NB4 (cell line): ENCODE results near the gene UGT1A5.
"Not testable (repeated sequence)": the region's sequence is repeated elsewhere in the genome, so short reads cannot be mapped to it uniquely, and the experiment has no call there.

ENCODE experiments used
- DNase-seq: peaks from one replicate; pipeline ENCODE4 v3.0.0; 2010; ENCODE audit warnings: low read depth
- H3K4me3 ChIP-seq: one replicate; pipeline ENCODE4 v1.5.1; 2011; ENCODE audit warnings: mild to moderate bottlenecking, low read depth, low read length, moderate library complexity
- CTCF ChIP-seq: IDR thresholded peaks from one replicate; pipeline ENCODE4 v1.5.1; 2012; ENCODE audit warnings: low read depth, low read length
- MAX ChIP-seq: IDR thresholded peaks from 2 replicates; pipeline ENCODE4 v1.6.1; 2011; ENCODE audit warnings: low read depth, low read length
- MYC ChIP-seq: IDR thresholded peaks from 2 replicates; pipeline ENCODE4 v1.6.1; 2011; ENCODE audit warnings: low read depth, low read length
- POLR2A ChIP-seq: IDR thresholded peaks from 2 replicates; pipeline ENCODE4 v1.6.1; 2011; ENCODE audit warnings: mild to moderate bottlenecking; ENCODE audit not compliant: insufficient read length; ENCODE audit errors: extremely low read depth

Gene UGT1A5

GRCh38 chr2:233699424-233700027 is 13.2 kb upstream of the UGT1A5 start:
- TF ChIP-seq MAX: no peak
- DNase-seq: no peak
- H3K4me3 ChIP-seq: no peak overlapping the region

GRCh38 chr2:233700028-233700635 is 12.6 kb upstream of the UGT1A5 start:
- TF ChIP-seq CTCF (no peak), MYC (no peak), POLR2A (no peak), MAX (no peak)
- H3K4me3 ChIP-seq: no peak overlapping the region
- DNase-seq: no peak

- not testable (repeated sequence) for DNase-seq, H3K4me3 ChIP-seq
These were observed 11.9 kb upstream of the UGT1A5 start for GRCh38 chr2:233700842-233701241.

- TF ChIP-seq CTCF (no peak), MYC (no peak), POLR2A (no peak), MAX (no peak)
- no peak for DNase-seq
- no peak overlapping the region for H3K4me3 ChIP-seq
These were observed 10.5 kb upstream of the UGT1A5 start for GRCh38 chr2:233702238-233702637.

GRCh38 chr2:233705911-233706506 is 6.7 kb upstream of the UGT1A5 start:
- no peak for TF ChIP-seq MYC
- TF ChIP-seq CTCF: no peak
- TF ChIP-seq POLR2A: no peak
- no peak for TF ChIP-seq MAX
- no peak for DNase-seq
- H3K4me3 ChIP-seq: no peak overlapping the region

- DNase-seq: no peak
- H3K4me3 ChIP-seq: no peak overlapping the region
- no peak for TF ChIP-seq POLR2A
- TF ChIP-seq MYC: no peak
- no peak for TF ChIP-seq CTCF
- TF ChIP-seq MAX: no peak
These were observed 6.0 kb upstream of the UGT1A5 start for GRCh38 chr2:233706720-233707119.
